HG02852 (cell line): ENCODE measurements around the gene EGR2.

ENCODE experiments used
- ATAC-seq: cut with Tn5 transposase; IDR thresholded peaks from one replicate; pipeline ENCODE4 v1.9.1; 2021; ENCODE audit warnings: mild to moderate bottlenecking, moderate library complexity; ENCODE audit not compliant: unreplicated experiment

EGR2 gene

GRCh38 chr10:62816331-62817120 lies at the start of gene EGR2:
Gene EGR2 (minus strand): TSS chr10:62816366. CDS start chr10:62816029, 337 bp downstream.
- peak; percentile 72 for ATAC-seq

DNA sequence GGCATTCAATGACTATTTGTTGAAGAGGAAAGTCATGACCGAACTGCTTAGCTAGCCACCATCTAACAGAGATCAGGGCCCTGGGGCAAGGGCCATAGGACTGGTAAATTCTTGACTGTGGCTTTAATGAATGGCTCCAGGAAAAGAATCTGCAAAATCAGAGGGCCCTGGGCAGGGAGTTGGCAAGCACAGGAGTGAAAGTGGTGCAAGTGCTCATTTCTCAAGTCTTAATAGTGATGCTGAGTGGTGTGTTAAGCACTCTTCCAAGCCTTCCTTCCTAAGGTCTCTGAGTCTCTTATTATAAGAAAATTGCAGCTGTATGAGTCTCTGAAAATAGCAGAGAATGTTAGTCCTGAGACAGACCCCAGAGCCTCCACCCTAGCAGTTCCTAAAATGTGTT lies 46.3 kb upstream of the EGR2 start:
- ATAC-seq = no peak

DNA sequence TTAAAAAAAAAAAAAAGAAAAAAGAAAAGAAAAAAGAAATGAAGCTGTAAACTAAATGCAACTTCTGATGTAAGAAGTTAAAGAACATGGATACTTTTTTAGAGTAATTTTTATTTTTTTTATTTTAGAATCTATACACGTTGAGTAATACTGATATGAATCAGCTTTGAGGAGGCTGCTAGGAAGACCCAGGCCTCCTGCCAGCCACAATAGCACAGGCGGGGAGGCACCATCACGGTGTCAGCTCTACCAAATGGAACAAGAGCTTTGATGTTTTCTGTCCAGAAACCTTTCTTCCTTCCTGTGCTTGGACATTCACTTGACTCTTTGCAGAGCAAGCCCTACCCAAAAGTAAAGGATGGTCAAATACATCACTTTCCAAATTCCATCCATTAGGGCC lies 45.3 kb upstream of the EGR2 start:
- no peak for ATAC-seq

- ATAC-seq = no peak
Observed at GRCh38 chr10:62860946-62861345, 44.8 kb upstream of the EGR2 start.

DNA sequence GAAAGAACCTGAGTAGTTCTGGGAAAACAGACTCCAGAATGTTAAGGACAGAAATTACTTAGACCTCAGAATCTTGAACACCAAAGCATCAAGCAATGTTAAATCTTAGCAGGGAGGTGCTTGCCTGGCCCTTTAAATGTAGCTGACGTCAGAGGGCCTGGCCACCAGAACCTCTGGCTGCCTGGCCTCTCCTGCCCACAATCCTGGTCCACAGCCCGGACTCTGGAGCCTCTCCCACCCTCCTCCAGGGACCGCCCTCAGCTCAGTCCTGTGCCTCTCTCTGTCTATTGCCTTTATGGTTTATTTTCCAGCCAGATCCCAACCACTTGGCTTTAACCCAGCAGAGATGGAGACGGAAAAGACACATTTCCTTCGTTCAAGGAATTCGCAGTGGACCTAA lies 42.2 kb upstream of the EGR2 start:
- no peak for ATAC-seq

GRCh38 chr10:62856021-62856420 lies 39.9 kb upstream of the EGR2 start:
- no peak for ATAC-seq

- ATAC-seq = no peak
Observed at GRCh38 chr10:62853710-62854109, 37.5 kb upstream of the EGR2 start.

DNA sequence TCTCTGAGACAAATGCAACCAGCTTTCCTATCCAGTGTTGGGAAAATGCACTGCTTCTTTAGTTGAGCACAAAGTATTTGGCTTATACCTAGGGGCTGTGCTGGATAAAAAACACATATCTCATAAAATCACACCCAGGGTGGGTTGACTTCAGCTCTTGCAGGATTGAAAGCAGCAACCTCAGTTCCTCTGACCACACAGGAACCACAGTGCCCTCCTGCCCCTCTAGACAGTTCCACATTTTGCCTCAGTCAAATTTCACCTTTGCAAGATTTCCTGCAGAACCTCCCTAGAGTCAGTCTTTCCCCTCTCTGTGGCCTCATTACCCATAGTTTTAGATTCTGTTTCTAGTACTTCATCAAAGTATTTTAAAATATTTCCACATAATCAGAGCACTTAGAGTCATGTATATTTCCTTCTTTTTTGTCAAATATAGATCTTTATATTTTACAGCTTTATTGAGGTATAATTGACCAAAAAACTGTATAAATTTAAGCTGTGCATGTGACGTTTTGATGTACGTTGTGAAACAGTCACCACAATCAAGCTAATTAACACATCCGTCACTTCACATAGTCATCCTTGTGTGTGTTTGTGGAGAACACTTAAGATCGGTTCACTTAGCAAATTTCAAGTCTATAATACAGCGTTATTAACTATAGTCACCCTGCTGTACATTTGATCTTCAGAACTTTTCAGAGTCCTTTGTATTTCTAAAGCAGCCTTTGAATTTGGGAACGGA lies 37.0 kb upstream of the EGR2 start:
- ATAC-seq = peak; percentile 56

DNA sequence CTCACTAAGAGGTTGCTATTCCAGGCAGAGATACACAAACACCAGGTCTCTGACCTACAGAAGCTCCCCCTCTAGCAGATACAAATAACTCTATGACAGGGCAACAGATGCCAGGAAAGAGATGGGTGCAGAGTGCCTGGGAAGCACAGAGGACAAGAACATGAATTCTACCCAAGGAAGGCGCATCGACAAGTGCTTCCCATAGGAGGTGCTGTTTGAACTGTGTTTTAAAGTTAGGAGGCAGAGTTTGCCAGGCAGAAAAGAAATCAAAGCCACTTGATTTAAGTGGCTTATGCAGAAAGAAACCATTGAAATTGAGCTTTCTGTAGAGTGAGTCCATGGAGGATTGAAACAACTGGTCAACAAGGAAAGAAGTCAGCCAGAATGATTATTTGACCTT lies 35.3 kb upstream of the EGR2 start:
- ATAC-seq = no peak

- no peak for ATAC-seq
Observed at GRCh38 chr10:62850646-62851045, 34.5 kb upstream of the EGR2 start.

DNA sequence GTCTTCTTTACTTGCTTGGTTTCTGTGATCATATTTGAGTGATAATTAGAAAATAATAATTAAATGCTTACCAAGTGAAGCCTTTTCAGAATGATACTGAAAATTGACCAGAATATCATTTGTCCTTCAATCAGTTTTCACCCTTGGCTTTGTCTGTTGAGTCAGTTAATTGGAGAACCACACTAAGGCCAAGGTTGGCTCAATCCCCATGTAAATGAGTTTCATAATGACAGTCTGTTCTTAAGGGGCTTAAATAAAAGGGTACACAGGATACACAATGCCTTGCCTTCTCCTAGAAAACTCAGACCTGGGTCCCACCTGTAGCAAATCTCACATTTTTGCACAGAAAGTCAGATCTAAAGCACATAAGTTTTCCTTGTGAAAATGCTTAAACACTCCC lies 31.3 kb upstream of the EGR2 start:
- ATAC-seq = no peak

DNA sequence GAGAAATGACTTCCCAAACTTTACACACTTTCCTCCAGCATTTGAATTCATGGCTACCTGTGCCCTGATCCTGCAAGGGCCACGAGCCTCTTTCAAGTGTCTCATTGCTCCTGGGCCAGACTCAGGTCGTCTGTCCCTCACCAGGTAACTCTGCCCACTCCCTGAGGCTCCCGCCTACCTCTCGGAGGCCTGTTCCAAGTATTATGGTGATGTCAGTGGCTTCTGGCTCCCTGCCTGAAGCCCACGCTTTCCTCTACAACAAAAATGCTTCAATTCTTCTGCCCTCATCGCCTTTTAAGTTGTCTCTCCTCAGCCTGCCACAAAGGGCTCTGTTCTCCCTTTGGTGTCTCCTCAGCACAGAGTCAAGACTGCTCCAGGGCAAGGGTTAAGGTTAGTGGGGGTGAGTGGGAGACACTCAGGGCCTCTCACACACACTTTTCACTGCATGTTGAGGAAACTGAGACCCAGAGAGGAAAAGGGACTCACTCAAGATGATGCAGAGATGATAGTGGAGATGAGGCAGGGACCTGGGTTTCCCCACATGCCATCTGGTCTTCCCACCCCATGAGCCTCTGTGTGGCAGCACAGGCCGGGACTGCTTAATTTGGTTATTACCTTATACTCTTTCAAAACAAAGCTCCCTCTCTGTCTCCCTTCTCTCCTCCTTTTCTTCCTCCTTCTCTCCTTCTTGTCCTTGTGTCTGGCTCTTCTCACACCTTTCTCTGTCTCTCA lies 28.3 kb upstream of the EGR2 start:
- ATAC-seq = no peak

- ATAC-seq = no peak
Observed at GRCh38 chr10:62843600-62843999, 27.4 kb upstream of the EGR2 start.

DNA sequence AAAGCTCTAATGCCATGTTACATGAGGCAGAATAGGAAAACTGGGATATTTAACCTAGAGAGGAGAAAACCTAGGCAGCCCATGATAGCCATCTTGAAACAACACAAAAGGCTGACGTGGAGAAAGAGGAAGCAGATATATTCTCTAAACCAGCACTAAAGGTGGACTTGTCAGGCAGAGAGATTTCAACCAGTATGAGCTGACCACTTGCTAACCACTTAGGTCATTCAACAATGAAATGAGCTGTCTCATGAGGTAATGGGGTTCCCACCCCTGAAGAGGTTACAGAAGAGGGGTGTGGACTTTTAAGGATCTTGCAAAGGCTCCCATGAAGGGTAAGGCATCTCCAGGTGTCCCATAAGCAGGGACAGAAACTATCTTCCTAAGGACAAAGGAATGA lies 26.8 kb upstream of the EGR2 start:
- no peak for ATAC-seq

- no peak for ATAC-seq
Observed at GRCh38 chr10:62839590-62839989, 23.4 kb upstream of the EGR2 start.

GRCh38 chr10:62831346-62831745 lies 15.2 kb upstream of the EGR2 start:
- peak; percentile 86 for ATAC-seq

DNA sequence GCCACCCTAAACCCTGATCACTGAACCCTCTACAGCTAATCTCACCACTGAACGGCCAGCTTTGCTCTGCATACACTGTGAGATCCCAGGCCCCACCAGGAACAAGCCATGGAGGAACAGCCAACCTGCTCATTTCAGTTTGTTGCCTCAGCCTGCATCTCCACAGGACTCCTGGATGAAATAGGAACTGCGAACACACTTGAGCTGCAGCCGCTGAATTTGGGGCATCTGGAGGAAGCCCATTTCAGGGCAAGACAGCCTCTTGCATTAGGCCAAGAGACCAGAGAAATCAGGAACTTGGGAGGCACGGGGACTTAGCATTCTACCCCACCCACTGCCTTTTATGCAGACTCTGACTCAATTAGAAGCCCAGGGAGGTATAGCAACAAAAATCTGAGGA lies 14.5 kb upstream of the EGR2 start:
- ATAC-seq = no peak

DNA sequence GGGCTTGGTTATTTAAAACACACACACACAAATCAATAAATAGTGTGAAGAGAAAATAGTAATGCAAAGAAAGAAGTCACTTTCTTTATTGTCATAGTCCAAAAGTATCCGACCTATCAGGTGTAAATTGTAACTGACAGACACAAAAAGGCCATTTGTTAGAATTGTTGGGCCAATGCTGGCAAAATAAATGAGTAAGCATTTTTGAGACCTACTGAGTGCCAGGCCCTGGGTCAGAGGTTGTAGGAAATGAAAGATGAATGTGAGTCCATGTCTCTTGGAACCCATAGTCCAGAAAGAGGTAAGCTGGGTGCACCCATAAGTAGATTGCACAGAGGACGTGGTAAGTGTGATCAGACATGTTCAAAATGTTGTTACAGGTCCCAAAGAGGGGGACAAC lies 13.5 kb upstream of the EGR2 start:
- ATAC-seq = no peak

DNA sequence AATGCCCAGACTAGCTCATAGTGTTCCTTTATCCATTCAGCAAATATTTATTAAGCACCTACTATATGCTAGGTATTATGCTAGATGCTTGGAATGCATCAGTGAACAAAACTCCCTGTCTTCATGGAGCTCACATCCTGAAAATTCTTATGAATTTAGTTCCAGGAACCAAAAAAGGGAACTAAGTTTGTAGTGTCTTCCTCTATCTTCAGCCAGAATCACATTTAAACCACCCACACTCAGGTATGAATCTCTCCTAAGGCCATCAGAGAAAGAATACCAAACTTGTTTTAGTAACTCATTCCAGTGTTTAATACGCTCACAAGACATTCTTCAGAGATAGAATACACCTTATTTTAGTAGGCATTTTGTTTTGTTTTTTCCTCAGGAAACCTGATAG lies 10.1 kb upstream of the EGR2 start:
- ATAC-seq = no peak

GRCh38 chr10:62820586-62820985 lies 4.4 kb upstream of the EGR2 start:
- no peak for ATAC-seq

- no peak for ATAC-seq
Observed at GRCh38 chr10:62819141-62819920, 3.2 kb upstream of the EGR2 start.
